Measurements from ENCODE around the gene PDSS2.

GRCh38 chr6:107323133-107323785 is 136.1 kb downstream of the PDSS2 start:
- TF ChIP-seq, protein P1, sequence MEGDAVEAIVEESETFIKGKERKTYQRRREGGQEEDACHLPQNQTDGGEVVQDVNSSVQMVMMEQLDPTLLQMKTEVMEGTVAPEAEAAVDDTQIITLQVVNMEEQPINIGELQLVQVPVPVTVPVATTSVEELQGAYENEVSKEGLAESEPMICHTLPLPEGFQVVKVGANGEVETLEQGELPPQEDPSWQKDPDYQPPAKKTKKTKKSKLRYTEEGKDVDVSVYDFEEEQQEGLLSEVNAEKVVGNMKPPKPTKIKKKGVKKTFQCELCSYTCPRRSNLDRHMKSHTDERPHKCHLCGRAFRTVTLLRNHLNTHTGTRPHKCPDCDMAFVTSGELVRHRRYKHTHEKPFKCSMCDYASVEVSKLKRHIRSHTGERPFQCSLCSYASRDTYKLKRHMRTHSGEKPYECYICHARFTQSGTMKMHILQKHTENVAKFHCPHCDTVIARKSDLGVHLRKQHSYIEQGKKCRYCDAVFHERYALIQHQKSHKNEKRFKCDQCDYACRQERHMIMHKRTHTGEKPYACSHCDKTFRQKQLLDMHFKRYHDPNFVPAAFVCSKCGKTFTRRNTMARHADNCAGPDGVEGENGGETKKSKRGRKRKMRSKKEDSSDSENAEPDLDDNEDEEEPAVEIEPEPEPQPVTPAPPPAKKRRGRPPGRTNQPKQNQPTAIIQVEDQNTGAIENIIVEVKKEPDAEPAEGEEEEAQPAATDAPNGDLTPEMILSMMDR (conservative IDR thresholded peaks at IDR 0.05; ENCODE audit: low read length) = no peak
- no peak for TF ChIP-seq EZH2phosphoT487 (IDR thresholded peaks at IDR 0.05; ENCODE audit: borderline replicate concordance)
